GM12878 (cell line): Measurements from ENCODE around the gene UACA. TPM values are rescaled to one million over a fixed set of nuclear protein-coding genes. Genes with fewer than 3 reads are reported as not detected.

Experiments
- ATAC-seq: fragments of 200-7000 bp; cut with Tn5 transposase; 3 replicates; pipeline ENCODE4 v1.9.1; 2020; ENCODE audit warnings: mild to moderate bottlenecking, moderate library complexity
- BruUV-seq: library from RNA; stranded (reverse); fragments of 400-500 nt; replicated peaks from 2 replicates; lab custom pipeline; 2021; lab: Mats Ljungman, UMichigan
- CTCF ChIA-PET: fragments of 300-600 bp; sonication (Branson Sonifier 250); formaldehyde crosslinking; extraction: SDS; loops from one replicate; lab custom pipeline; 2021; ENCODE audit warnings: inconsistent platforms; lab: Yijun Ruan, JAX
- POLR2A ChIA-PET: fragments of 350-600 bp; formaldehyde crosslinking; extraction: SDS; loops from one replicate; lab custom pipeline; 2021; ENCODE audit warnings: inconsistent platforms; lab: Charles Lee
- RAD21 ChIA-PET: fragments of 300-600 bp; sonication (Branson Sonifier 250); formaldehyde crosslinking; loops from one replicate; lab custom pipeline; 2023; ENCODE audit warnings: antibody characterized with exemption; ENCODE audit not compliant: unreplicated experiment; lab: Charles Lee
- SMC1A ChIA-PET: fragments of 300-600 bp; sonication (Branson Sonifier 250); formaldehyde crosslinking; loops from one replicate; lab custom pipeline; 2023; ENCODE audit not compliant: unreplicated experiment, uncharacterized antibody; lab: Charles Lee
- DNase-seq: peaks from one replicate; pipeline ENCODE4 v3.0.0-alpha.2; 2011; ENCODE audit warnings: low read depth, low spot score
- FAIRE-seq: peaks from 3 replicates; lab custom pipeline; 2011; peaks lifted over from hg19 to GRCh38; lab: Jason Lieb, UNC
- H2AFZ ChIP-seq: 2 replicates; pipeline ENCODE4 v1.6.0; 2011; ENCODE audit warnings: low read depth, low read length, control low read depth; ENCODE audit not compliant: control insufficient read depth
- H3K27ac ChIP-seq: 2 replicates; pipeline ENCODE4 v1.5.1; 2011; ENCODE audit warnings: control low read depth; ENCODE audit not compliant: control insufficient read depth, insufficient read depth
- H3K27me3 ChIP-seq, 2 experiments: replicated peaks in 1 of 2; 2 replicates each; pipeline versions ENCODE4 v1.6.0 to v1.6.1; 2011; ENCODE audit warnings: low read length in 1 of 2; ENCODE audit not compliant: control insufficient read depth in 2 of 2, insufficient read depth in 2 of 2
- H3K36me3 ChIP-seq, 2 experiments: 2 replicates each; pipeline ENCODE4 v1.5.1; 2011; ENCODE audit warnings: low read length in 1 of 2; ENCODE audit not compliant: control insufficient read depth in 2 of 2, insufficient read depth in 2 of 2
- H3K4me1 ChIP-seq: 2 replicates; pipeline ENCODE4 v1.6.1; 2011; ENCODE audit warnings: mild to moderate bottlenecking, low read length, moderate library complexity, mixed read lengths; ENCODE audit not compliant: control insufficient read depth, insufficient read depth
- H3K4me2 ChIP-seq: 2 replicates; pipeline ENCODE4 v1.6.0; 2011; ENCODE audit warnings: control low read depth; ENCODE audit not compliant: control insufficient read depth, insufficient read depth
- H3K4me3 ChIP-seq: fragments of 200-600 bp; sonication (generic); 2 replicates; pipeline ENCODE4 v1.5.1; 2016
- H3K79me2 ChIP-seq: 2 replicates; pipeline ENCODE4 v1.6.0; 2011; ENCODE audit warnings: low read length; ENCODE audit not compliant: control insufficient read depth, insufficient read depth
- H3K9ac ChIP-seq: 2 replicates; pipeline ENCODE4 v1.8.0; 2011; ENCODE audit warnings: low read length, control low read depth, mixed read lengths; ENCODE audit not compliant: control insufficient read depth, insufficient read depth
- H3K9me3 ChIP-seq: replicated peaks from 3 replicates; pipeline ENCODE4 v1.5.1; 2011; ENCODE audit warnings: mild to moderate bottlenecking, low read length; ENCODE audit not compliant: control insufficient read depth, insufficient read depth
- H4K20me1 ChIP-seq: 2 replicates; pipeline ENCODE4 v1.6.0; 2011; ENCODE audit not compliant: control insufficient read depth, insufficient read depth
- CHD1 ChIP-seq: IDR thresholded peaks from 2 replicates; pipeline ENCODE4 v1.6.1; 2012; ENCODE audit warnings: low read depth, low read length, improper control_type of control experiment
- GABPA ChIP-seq: IDR thresholded peaks from 2 replicates; pipeline ENCODE4 v1.6.1; 2014; ENCODE audit warnings: antibody characterized with exemption, low read depth, mild to moderate bottlenecking, inconsistent platforms
- JUND ChIP-seq: IDR thresholded peaks from 2 replicates; pipeline ENCODE4 v1.6.1; 2012; ENCODE audit warnings: low read depth, mild to moderate bottlenecking, low read length, improper control_type of control experiment, moderate library complexity
- MTA3 ChIP-seq: IDR thresholded peaks from 2 replicates; pipeline ENCODE4 v1.6.1; 2012; ENCODE audit warnings: low read length, inconsistent platforms, borderline replicate concordance
- NRF1 ChIP-seq: conservative IDR thresholded peaks from 2 replicates; pipeline ENCODE4 v1.6.1; 2011; ENCODE audit warnings: mild to moderate bottlenecking, low read depth, low read length, improper control_type of control experiment
- POLR2AphosphoS2 ChIP-seq: IDR thresholded peaks from 2 replicates; pipeline ENCODE4 v1.6.1; 2011; ENCODE audit warnings: low read depth, mild to moderate bottlenecking, low read length, improper control_type of control experiment, moderate library complexity
- SREBF2 ChIP-seq: IDR thresholded peaks from 2 replicates; pipeline ENCODE4 v1.6.1; 2012; ENCODE audit warnings: mild to moderate bottlenecking, low read length
- SUZ12 ChIP-seq: fragments of 200-600 bp; sonication (generic); IDR thresholded peaks from one replicate; pipeline ENCODE4 v1.6.1; 2018; ENCODE audit warnings: antibody characterized with exemption, mild to moderate bottlenecking; ENCODE audit not compliant: unreplicated experiment
- ZBTB4 ChIP-seq: fragments of 450-650 bp; formaldehyde crosslinking; IDR thresholded peaks from 2 replicates; pipeline ENCODE4 v1.4.0; 2022; ENCODE audit warnings: mild to moderate bottlenecking, moderate library complexity
- WGBS: methylation state at CpG from one replicate; pipeline ENCODE4 v1.1.6; 2016; ENCODE audit warnings: low lambda C conversion rate; ENCODE audit not compliant: insufficient replicate concordance, insufficient coverage; ENCODE audit errors: missing lambda C conversion rate; 5-methylcytosine and 5-hydroxymethylcytosine counted together
- in situ Hi-C: fragments of 300-500 bp; cut with MboI; formaldehyde crosslinking; loops from 9 replicates; pipeline ENCODE4 v1.14.3; 2018; ENCODE audit warnings: mixed read lengths
- intact Hi-C: fragments of 100-400 bp; cut with micrococcal nuclease; formaldehyde crosslinking; loops from one replicate; pipeline ENCODE4 v1.14.2; 2022; ENCODE audit not compliant: unreplicated experiment
- polyA plus RNA-seq, 11 experiments: library from polyadenylated mRNA; depleted of rRNA in 4 of 11; unstranded in 6 of 11; stranded (reverse) in 5 of 11; fragments of >200 nt; fragmentation: Nextera tagmentation in 4 of 11; fragmentation: Illumina TruSeq in 1 of 11; extraction: Ambion mirVana in 4 of 11; extraction: Trizol in 1 of 11; gene quantifications; 1 replicate in 1 of 11; 2 replicates in 10 of 11; pipeline versions ENCODE4 v1.2.1 to v1.2.3, GENCODE V29; 2011 to 2016; ENCODE audit warnings: inconsistent platforms in 2 of 11, missing spikeins in 2 of 11, low read depth in 1 of 11
- total RNA-seq, 4 experiments: library from RNA; depleted of rRNA in 3 of 4; stranded (reverse); fragments of >200 nt in 3 of 4; fragmentation: Illumina TruSeq in 1 of 4; extraction: Trizol in 1 of 4; gene quantifications; 2 replicates each; pipeline versions ENCODE4 v1.2.1 to v1.2.3, GENCODE V29; 2013 to 2021

UACA gene
- total and polyA plus RNA-seq, 10 of the 15 experiments (the other 5 are each of a cell fraction or from before 2014, with no cell fraction given): 0.30 to 4.0 (median 2.0) TPM

DNA sequence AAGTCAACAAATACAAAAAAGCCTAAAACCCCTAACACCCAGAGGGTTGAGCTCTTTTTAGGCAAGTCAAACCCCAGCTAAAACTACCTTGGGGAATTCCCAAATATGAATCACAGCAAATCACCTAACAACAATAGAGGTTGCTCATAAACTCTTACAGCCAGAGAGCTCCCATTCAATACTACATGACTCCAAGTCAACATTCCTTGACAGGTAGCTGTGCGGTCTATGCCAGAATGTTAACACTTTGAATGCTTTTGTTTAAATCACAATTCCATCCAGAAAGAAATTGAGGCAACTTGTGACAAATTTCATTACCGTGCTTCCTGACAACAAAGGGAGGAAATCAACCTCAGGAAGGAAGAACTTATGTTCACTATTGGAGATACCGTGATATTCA is 7.5 kb upstream of the UACA start:
- SMC1A ChIA-PET: no interaction called here
- no peak overlapping the region for H3K4me3 ChIP-seq
- intact Hi-C loops: no loop called here
- CTCF ChIA-PET: interaction anchor here (1.2 kb wide), 1 partner anchor 26 kb away, joined by 3 read pairs; no protein-coding TSS in a partner anchor
- H3K9ac ChIP-seq: no peak overlapping the region
- no peak for ATAC-seq
- TF ChIP-seq ZBTB4 (no peak), POLR2AphosphoS2 (no peak), SREBF2 (no peak), MTA3 (no peak), CHD1 (no peak), NRF1 (no peak), GABPA (no peak), JUND (no peak), SUZ12 (no peak)
- RAD21 ChIA-PET: no interaction called here
- H2AFZ ChIP-seq: no peak overlapping the region
- in situ Hi-C loops: no loop called here
- no peak for DNase-seq
- POLR2A ChIA-PET: no interaction called here
- H3K36me3 ChIP-seq: no peaks in the 10 kb centered on the region
- H3K9me3 ChIP-seq: no peaks in the 10 kb centered on the region
- H4K20me1 ChIP-seq: no peaks in the 10 kb centered on the region
- 46% methylated on average over 3 of the region's 3 CpGs for WGBS
- no peaks in the 10 kb centered on the region for H3K79me2 ChIP-seq
- H3K4me2 ChIP-seq: no peak overlapping the region
- FAIRE-seq: no peak
- H3K27me3 ChIP-seq: no peaks in the 10 kb centered on the region
- no TSS peak for BruUV-seq
- no peak overlapping the region for H3K27ac ChIP-seq
- H3K4me1 ChIP-seq: peaks cover 3% of the 10 kb centered on the region; the same call in 1 of the 2 replicates
